Head of caudate nucleus (tissue), 42 donors: ENCODE results near the gene RRBP1.

Experiments used
- DNase-seq, 42 donors: peaks; one replicate each; pipeline versions ENCODE4 v3.0.0 to v3.0.0-alpha.2; 2020 to 2021; ENCODE audit warnings: mixed read lengths in 7 of 42
- intact Hi-C: fragments of 100-400 bp; cut with DNase I; formaldehyde crosslinking; loops from one replicate; pipeline ENCODE4 v1.15.0; 2022

The RRBP1 gene

GRCh38 chr20:17573463-17573862, 108.6 kb downstream of the RRBP1 start:
- intact Hi-C loops: loop anchor here (5.0 kb wide), 1 partner anchor 41 kb away; the partner anchor contains the start of gene BFSP1
- DNase-seq: no peak

GRCh38 chr20:17572034-17572638, 109.9 kb downstream of the RRBP1 start:
- intact Hi-C loops: loop anchor here (5.0 kb wide), 1 partner anchor 40 kb away; the partner anchor contains the start of gene BFSP1
- DNase-seq: no peak

GRCh38 chr20:17571153-17571527, 110.9 kb downstream of the RRBP1 start:
- intact Hi-C loops: loop anchor here (5.0 kb wide), 1 partner anchor 39 kb away; the partner anchor contains the start of gene BFSP1
- no peak for DNase-seq

GRCh38 chr20:17570347-17571152, 111.5 kb downstream of the RRBP1 start:
- intact Hi-C loops: loop anchor here (5.0 kb wide), 1 partner anchor 38 kb away; the partner anchor contains the start of gene BFSP1
- DNase-seq: peak in 40 of 42 donors; percentile 9 to 75 (median 52)

GRCh38 chr20:17569616-17570346, 112.3 kb downstream of the RRBP1 start, which contains the start of gene DSTN:
TSS of gene DSTN (plus strand) at chr20:17570075. CDS start at chr20:17570209, 134 bp downstream.
- DNase-seq: peak; percentile 72 to 97 (median 93)
- intact Hi-C loops: loop anchor here (5.0 kb wide), 1 partner anchor 37 kb away; the partner anchor contains the start of gene BFSP1

- peak; percentile 16 to 75 (median 51) for DNase-seq
- intact Hi-C loops: no loop called here
Observed at GRCh38 chr20:17568972-17569521, 113.0 kb downstream of the RRBP1 start.

- intact Hi-C loops: no loop called here
- no peak for DNase-seq
Observed at GRCh38 chr20:17568045-17568788, 113.8 kb downstream of the RRBP1 start.

GRCh38 chr20:17566345-17566744, 115.7 kb downstream of the RRBP1 start:
- intact Hi-C loops: no loop called here
- no peak for DNase-seq

GRCh38 chr20:17565169-17565845, 116.7 kb downstream of the RRBP1 start:
- DNase-seq: no peak
- intact Hi-C loops: no loop called here
